ENCODE data around the gene CCDC85A.
"Not testable (repeated sequence)": the region's sequence is repeated elsewhere in the genome, so short reads cannot be mapped to it uniquely, and the experiment has no call there.

DNA sequence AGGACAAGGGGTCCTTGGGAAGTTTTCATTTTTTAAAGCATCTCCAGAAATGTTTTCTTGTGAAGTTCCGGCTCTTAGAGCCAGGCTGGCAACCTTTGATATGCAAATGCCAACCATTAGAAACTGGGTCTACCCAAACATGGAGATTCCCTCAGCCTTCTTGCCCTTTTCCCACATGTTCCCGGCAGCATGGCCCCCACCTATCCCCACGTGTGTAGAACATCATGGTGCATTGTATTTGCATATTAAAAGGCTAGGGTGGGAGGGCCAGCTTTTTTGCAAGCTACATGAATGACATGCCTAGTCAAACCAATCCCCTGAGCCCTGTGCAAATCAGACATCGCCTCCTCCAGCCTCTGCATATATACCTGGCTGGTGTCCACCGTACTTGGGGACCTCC is 23.9 kb upstream of the CCDC85A start:
- not testable (repeated sequence) for TF ChIP-seq ZNF274 (IDR thresholded peaks at IDR 0.05; ENCODE audit: low read depth, low read length); YY1 (IDR thresholded peaks at IDR 0.05; ENCODE audit: insufficient read depth, insufficient read length); SUZ12 (IDR thresholded peaks at IDR 0.05; ENCODE audit: extremely low read depth, insufficient read depth, insufficient read length)

Data from NT2/D1 (cell line).